ENCODE data around the gene DDX39A. TPM values are rescaled to one million over a fixed set of nuclear protein-coding genes. Genes with fewer than 3 reads are reported as not detected.
"Not testable (repeated sequence)": the region's sequence is repeated elsewhere in the genome, so short reads cannot be mapped to it uniquely, and the experiment has no call there.

The DDX39A gene
- total and polyA plus RNA-seq, 2 of the 8 experiments (the other 6 are each of a cell fraction or from before 2014, with no cell fraction given): 139 TPM

- not testable (repeated sequence) for H3K23me2 ChIP-seq (ENCODE audit: low read depth, low read length); H2BK20ac ChIP-seq (ENCODE audit: low read length); H3K79me2 ChIP-seq (ENCODE audit: control insufficient read depth in 1 of 2, insufficient read depth in 2 of 2, low read length in 2 of 2); H4K5ac ChIP-seq (ENCODE audit: insufficient read length, low read depth, low read length); H3K27ac ChIP-seq (ENCODE audit: low read depth, low read length); H3K9me3 ChIP-seq (ENCODE audit: insufficient read depth in 2 of 2, low read depth in 1 of 2, low read length in 1 of 2); H3K27me3 ChIP-seq (replicated peaks in 1 of 4; ENCODE audit: control insufficient read depth in 3 of 4, extremely low read depth in 1 of 4, insufficient read depth in 3 of 4, low read length in 3 of 4); H3K18ac ChIP-seq (ENCODE audit: extremely low read depth, low read length); H3K4me1 ChIP-seq (replicated peaks in 1 of 4; ENCODE audit: control insufficient read depth in 3 of 4, insufficient read depth in 4 of 4, low read length in 3 of 4); H2BK5ac ChIP-seq (ENCODE audit: low read depth, low read length); H2BK120ac ChIP-seq (replicated peaks; ENCODE audit: low read depth, low read length); H4K91ac ChIP-seq (replicated peaks; ENCODE audit: insufficient read length, low read length); H2BK12ac ChIP-seq (ENCODE audit: low read depth, low read length); FAIRE-seq; H3K4ac ChIP-seq (replicated peaks; ENCODE audit: insufficient read length, low read depth, low read length); H3K4me3 ChIP-seq (ENCODE audit: extremely low read depth in 1 of 4, insufficient read depth in 2 of 4, low read depth in 3 of 4, low read length in 4 of 4); H3K79me1 ChIP-seq (ENCODE audit: low read depth, low read length); H3K4me2 ChIP-seq (ENCODE audit: insufficient read depth in 1 of 2, low read depth in 2 of 2, low read length in 2 of 2); H3K56ac ChIP-seq (replicated peaks; ENCODE audit: insufficient read length, low read depth, low read length); DNase-seq (ENCODE audit: low read depth in 1 of 2, low spot score in 2 of 2); H2AFZ ChIP-seq (ENCODE audit: low read length); H3K14ac ChIP-seq (ENCODE audit: insufficient read length); H4K8ac ChIP-seq (ENCODE audit: extremely low read depth, insufficient read depth, low read length); H2AK5ac ChIP-seq (ENCODE audit: low read depth, low read length); H3K9ac ChIP-seq (replicated peaks in 1 of 4; ENCODE audit: extremely low read depth in 1 of 4, low read depth in 3 of 4, low read length in 3 of 4); H2BK15ac ChIP-seq (ENCODE audit: low read length); H3K23ac ChIP-seq (ENCODE audit: insufficient read length); H4K20me1 ChIP-seq (replicated peaks in 1 of 2; ENCODE audit: control insufficient read depth in 1 of 2, insufficient read depth in 2 of 2, low read length in 2 of 2)
- WGBS, 2 experiments (ENCODE audit: extremely low coverage in 1 of 2, insufficient coverage in 1 of 2, insufficient read length in 1 of 2, insufficient replicate concordance in 2 of 2, low coverage in 1 of 2, low lambda C conversion rate in 2 of 2, missing lambda C conversion rate in 1 of 2): 93% methylated on average over 3 of the region's 3 CpGs; no CpG with 5 or more reads in 1 of the 2 experiments
- ChIA-PET CTCF (ENCODE audit: partially characterized antibody) (interaction anchor here (1.1 kb wide), 1 partner anchor 20 kb away, joined by 3 read pairs; no protein-coding TSS in a partner anchor), POLR2A (ENCODE audit: partially characterized antibody) (interaction anchor here (2.7 kb wide), 1 partner anchor 20 kb away, joined by 10 read pairs; no protein-coding TSS in a partner anchor)
- peaks cover 3 to 31% (median 13%) of the 10 kb centered on the region in 4 experiments; a peak in 6 of 8 replicates for H3K36me3 ChIP-seq (ENCODE audit: control insufficient read depth in 2 of 4, insufficient read depth in 4 of 4, low read length in 3 of 4)
Measured at GRCh38 chr19:14452303-14452702, 33.2 kb upstream of the DDX39A start.

All from H1 (cell line).